ENCODE results near the gene ITGA3.

Gene ITGA3

GRCh38 chr17:50072130-50072529 is 16.2 kb downstream of the ITGA3 start:
- DNase-seq (ENCODE audit: low read depth): no peak

GRCh38 chr17:50072925-50073324 is 17.0 kb downstream of the ITGA3 start:
- DNase-seq (ENCODE audit: low read depth): no peak

GRCh38 chr17:50074227-50074626 is 18.3 kb downstream of the ITGA3 start:
- DNase-seq (ENCODE audit: low read depth): no peak

- no peak for DNase-seq (ENCODE audit: low read depth)
These were observed 19.6 kb downstream of the ITGA3 start for GRCh38 chr17:50075446-50076032.

DNA sequence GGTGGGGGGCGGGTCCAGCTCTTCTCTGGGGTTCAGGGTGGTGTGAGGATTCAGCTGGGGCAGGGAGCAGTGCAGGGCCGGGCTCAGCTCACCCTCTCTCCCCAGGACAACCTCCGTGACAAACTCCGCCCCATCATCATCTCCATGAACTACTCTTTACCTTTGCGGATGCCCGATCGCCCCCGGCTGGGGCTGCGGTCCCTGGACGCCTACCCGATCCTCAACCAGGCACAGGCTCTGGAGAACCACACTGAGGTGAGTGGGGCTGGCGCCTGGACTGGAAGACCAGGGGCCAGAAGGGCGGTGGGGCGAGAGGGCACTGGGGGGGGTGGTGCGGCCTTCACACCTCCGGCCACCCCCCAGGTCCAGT is 20.3 kb downstream of the ITGA3 start:
- DNase-seq (ENCODE audit: low read depth): no peak

DNA sequence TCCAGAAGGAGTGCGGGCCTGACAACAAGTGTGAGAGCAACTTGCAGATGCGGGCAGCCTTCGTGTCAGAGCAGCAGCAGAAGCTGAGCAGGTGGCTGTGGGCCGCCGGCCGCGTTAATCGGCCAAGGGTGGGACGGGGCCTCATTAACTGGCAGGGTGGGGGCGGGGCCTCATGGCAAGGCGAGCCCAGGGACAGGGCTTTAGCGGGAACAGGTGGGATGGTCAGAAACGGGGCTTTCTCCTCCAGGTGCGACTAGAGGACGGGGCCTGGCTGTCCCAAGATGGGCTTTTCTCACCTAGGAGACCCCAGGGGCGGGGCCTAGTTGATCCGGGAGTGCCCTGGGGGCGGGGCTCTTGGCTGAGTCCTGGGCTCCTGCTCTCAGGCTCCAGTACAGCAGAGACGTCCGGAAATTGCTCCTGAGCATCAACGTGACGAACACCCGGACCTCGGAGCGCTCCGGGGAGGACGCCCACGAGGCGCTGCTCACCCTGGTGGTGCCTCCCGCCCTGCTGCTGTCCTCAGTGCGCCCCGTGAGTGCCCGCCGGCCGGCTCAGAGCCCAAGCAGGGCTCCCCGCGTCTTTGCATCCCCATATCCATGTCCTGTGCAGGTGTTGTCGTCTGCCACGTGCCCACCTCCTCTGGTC is 20.8 kb downstream of the ITGA3 start:
- DNase-seq (ENCODE audit: low read depth): no peak

DNA sequence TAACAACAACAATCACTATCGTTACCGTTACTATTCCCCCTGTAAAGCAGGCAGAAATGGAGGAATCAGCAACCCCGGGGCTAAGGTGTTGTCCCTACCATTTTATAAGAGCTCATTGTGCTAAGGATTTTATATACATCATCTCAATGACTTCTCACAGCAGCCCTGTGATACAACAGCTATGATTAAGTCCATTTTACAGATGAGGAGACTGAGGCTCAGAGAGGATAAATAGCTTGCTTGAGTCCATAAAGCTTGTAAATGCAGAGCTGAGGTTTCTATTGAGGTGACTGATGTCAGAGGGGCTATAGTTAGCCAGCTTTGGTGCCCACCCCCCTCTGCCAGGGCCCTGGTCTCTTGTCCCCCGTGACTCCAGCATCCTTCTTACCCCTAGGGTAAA is 22.5 kb downstream of the ITGA3 start:
- no peak for DNase-seq (ENCODE audit: low read depth)

DNA sequence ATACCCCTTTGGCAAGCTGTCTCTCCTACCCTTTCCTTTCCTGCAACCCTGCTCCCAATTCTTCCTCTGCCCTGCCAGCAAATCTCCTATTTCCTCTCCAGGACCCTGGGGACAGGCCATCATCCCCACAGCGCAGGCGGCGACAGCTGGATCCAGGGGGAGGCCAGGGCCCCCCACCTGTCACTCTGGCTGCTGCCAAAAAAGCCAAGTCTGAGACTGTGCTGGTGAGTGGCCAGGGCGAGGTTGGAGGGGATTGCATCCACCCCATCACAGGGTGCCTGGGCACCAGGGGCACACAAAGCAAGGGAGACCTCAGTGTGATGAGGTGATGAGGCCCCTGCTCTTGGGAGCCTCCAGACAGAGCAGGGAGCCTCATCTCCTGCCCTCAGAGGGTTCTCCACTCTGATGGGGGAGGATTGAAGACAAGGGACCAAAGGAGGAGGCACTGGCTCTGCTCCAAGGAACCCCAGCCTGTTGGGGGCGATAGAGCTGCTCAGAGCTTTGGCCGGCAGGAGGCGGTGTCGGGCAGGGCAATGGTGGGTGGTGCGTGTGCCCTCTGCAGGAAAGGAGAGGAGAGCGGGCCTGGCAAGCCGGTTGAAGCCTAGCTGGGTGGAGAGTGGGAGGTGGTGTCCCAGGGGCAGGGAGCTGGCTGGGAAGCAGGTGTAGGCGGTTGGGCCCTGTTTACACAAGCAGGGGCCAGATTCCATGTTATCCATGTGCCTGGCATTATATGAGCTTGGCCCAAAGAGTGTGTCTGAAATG is 23.6 kb downstream of the ITGA3 start:
- DNase-seq (ENCODE audit: low read depth): no peak

DNA sequence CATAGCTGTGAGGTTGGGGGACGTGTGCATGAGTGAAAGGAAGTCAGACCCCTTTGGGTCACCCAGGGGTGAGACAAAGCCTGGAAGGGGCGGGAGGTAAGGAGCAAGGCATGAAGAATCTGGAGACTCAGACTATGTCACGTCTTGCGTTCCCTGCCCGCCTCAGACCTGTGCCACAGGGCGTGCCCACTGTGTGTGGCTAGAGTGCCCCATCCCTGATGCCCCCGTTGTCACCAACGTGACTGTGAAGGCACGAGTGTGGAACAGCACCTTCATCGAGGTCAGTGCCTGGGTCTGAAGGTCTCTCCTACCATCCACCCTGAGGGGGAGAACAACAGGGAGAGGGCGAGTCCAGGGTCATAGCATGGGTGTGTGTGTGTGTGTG is 24.2 kb downstream of the ITGA3 start:
- no peak for DNase-seq (ENCODE audit: low read depth)

- DNase-seq (ENCODE audit: low read depth): no peak
These were observed 24.9 kb downstream of the ITGA3 start for GRCh38 chr17:50080827-50081226.

DNA sequence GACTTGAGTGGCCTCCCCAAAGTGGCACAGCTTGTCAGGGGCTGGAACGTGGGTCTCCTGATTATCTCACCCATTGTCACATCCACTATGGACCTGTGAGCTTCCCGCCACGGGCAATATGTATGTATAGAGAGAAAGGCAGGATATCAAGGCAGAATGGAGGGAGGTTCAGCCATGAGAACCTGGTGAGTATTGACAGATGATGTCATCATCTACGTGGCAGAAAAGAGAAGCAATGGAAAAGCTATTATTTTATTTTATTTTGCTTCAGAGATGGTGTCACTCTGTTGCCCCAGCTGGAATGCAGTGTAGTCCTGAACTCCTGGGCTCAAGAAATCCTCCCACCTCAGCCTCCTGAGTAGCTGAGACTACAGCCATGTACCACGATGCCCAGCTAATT is 25.8 kb downstream of the ITGA3 start:
- no peak for DNase-seq (ENCODE audit: low read depth)

DNA sequence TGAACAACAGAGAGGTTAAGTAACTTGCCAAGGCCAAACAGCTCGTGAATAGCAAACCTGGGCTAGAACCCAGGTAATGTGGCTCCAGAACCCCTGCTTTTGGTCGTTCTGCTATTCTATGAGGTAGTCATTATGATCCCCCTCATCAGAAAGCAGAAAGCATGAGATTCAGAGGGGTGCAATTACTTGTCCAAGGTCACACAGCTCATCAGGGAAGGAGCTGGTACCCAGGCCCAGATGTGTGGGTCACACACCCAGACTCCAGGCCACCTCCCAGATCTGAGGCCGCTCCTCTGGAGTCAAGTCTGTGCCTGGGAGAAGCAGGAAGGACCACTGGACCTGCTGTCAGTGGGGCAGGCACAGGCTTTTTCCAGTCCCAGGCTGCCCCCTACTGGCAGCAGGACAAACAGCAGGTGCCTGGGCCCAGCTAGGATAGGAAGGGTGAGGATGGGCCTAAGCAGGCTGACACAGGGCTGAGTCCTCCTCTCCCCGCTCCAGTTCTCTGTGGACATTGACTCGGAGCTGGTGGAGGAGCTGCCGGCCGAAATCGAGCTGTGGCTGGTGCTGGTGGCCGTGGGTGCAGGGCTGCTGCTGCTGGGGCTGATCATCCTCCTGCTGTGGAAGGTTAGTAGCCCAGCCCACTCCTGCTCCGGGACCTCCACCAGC is 31.5 kb downstream of the ITGA3 start:
- peak; percentile 67 for DNase-seq (ENCODE audit: low read depth)

DNA sequence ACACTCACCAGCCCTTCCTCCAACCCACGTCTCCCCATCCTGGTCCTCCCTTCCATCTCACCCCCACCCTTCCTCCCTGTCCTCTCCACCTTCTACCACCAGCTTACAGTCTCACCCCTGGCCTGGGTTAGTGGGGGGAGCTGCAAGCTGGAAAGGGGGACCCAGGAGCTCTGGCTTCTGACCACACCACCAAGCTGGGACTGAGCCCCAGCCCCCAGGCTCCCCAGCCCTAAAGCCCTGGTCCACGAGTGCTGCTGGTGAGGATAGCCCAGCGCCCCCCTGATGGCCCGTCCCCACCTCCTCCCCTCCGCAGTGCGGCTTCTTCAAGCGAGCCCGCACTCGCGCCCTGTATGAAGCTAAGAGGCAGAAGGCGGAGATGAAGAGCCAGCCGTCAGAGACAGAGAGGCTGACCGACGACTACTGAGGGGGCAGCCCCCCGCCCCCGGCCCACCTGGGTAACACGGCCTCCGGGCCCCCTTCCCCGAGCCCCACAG is 32.0 kb downstream of the ITGA3 start:
- no peak for DNase-seq (ENCODE audit: low read depth)

- no peak for DNase-seq (ENCODE audit: low read depth)
These were observed 33.3 kb downstream of the ITGA3 start for GRCh38 chr17:50088952-50089825.

GRCh38 chr17:50090071-50090470 is 34.2 kb downstream of the ITGA3 start:
- no peak for DNase-seq (ENCODE audit: low read depth)

GRCh38 chr17:50090971-50091917 is 35.3 kb downstream of the ITGA3 start:
- no peak for DNase-seq (ENCODE audit: low read depth)

GRCh38 chr17:50091918-50092285 is 36.0 kb downstream of the ITGA3 start:
- DNase-seq (ENCODE audit: low read depth): no peak

GRCh38 chr17:50093246-50093645 is 37.3 kb downstream of the ITGA3 start:
- DNase-seq (ENCODE audit: low read depth): no peak

- no peak for DNase-seq (ENCODE audit: low read depth)
These were observed 37.9 kb downstream of the ITGA3 start for GRCh38 chr17:50093807-50094206.

DNA sequence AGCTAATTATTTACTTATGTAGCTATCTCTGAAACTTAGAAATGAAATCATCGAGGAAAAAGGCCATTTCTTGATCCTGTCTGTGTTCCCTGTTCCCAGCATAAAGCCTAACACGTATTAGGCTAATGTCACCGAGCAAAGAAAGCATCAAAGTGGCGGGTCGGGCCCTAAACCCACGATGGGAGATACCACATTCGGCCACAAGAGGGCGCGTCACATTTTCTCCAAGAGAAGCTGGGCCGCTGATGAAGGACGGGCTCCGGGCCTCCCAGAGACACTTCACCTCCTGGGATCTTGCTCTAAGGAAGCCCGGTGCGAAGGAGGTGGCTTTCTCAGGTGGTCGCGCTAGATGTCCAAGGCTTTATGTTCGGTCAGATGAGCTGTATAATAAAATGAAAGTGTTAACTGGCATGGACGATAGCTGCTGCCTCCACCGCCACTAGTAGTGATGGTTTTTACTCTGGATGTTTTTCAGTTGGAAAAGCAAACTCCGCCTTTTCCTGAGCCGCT is 38.4 kb downstream of the ITGA3 start:
- peak; percentile 83 for DNase-seq (ENCODE audit: low read depth)
